Activated CD4-positive, alpha-beta T cell treated with anti-CD3 and anti-CD28 coated beads, Interleukin-10, Interleukin-2, amounts not matched to agents 100 ng/mL and 50 ng/mL, durations not matched to agents 16 hours and 8 hours (primary cell): ENCODE results near the gene NIM1K.
"Not testable (repeated sequence)": the region's sequence is repeated elsewhere in the genome, so short reads cannot be mapped to it uniquely, and the experiment has no call there.

Experiments
- DNase-seq: peaks from one replicate; pipeline ENCODE4 v3.0.0-alpha.2; 2020

The NIM1K gene

DNA sequence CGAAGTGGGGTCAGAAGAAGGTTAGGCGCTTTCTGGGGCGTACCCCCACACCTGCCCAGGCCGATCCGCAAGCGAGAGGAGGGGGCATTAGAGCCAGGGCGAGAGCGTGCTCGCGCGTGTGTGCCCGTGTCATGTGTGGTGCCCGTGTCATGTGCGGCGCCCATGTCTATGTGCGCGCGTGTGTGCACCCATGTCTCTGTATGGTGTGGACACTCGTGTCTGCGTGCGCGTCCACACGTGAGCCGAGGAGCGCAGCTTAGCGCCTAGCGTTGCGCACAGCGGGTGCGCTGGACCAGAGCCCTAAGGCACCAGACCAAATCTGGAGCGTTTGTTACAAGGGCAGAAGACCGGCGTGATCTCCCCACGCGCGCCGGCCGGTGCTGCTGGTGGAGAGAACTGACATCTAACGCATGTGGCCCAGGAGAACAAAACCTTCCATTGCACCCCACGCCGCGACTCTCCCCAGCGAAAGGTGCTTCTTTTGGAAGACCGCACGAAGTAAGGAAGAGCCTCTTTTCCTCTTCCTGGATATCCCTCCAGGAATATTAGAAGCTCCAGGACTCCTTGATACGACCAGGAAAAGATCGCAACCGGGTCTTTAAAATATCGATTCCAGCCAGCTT is 644 bp downstream of the NIM1K start:
- peak; percentile 7 for DNase-seq

DNA sequence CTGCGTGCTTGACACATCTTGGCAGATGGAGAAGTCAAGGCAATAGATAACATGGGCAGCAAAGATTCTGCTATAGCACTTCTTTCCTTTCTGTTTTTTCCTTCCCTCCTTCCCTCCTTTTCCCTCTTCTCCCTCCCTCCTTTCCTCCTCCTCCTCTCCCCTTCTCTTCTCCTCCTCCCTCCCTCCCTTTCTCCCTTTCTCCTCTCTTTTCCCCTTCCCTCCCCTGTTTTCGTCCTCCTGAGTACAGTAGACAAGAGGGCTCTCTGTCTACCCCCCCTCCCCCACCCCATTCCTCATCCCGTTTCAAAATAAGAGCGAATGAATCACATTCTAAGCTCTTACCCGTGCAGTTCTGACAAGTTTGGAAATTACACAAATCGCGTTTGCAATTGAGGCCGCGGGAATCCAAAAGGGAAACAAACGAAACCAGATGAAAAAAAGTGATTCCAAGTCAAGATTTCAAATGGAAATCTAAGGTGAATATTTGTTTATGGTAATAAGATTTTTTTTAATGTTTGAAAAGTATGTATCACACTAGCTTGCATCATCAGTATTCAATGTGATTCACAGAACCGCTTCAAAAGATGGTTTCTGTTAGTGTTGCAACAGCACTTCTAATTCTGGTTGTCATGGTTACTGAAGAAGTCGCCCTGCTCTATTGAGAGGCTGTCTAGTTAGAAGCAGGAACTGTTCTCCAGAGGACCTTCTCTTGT is 1.3 kb downstream of the NIM1K start:
- DNase-seq = peak; percentile 80

DNA sequence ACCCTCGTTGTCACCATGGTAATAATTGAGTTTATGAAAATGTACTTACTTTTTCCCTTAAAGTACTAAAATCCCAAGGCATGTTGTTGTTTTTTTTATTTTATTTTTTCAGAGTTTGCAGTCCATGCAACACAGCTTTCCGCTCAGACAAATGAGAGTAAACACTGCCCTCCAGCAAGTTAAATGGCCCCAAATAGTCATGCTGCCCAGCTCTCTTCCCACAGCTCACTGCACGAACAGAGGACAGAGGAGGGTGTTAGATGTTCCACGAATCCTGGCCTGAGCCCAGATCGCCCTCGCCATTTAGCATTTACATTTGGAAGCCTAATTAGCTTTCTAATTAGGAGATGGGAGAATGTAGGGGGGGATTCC is 1.9 kb downstream of the NIM1K start:
- DNase-seq = no peak

DNA sequence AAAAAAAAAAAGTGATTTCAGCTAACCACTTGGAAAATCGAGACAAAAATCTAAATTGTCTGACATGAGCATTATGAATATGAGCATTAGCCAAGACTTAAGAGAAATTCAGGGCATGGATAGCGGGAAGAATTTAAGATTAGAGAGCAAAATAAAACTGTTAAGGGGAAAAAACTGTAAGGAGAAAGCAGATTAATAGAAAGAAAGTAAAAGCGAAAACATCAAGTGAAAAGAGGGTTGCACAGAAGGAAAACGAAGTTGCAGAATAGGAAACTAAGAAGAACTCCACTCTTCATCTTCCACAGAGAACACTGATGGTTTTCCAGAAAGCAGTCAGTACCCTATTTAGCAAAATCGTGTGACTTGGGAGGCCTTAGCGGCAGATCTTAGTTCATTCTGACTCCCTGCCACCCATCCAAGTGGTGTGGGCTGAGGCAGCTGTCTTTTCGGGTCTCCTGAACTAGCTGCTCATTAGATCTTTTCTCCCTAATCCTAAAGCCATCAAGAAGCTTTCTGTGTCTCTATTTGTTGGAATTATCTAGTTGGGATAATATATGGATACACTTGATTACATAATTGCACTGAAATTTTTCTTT is 3.7 kb downstream of the NIM1K start:
- no peak for DNase-seq

DNA sequence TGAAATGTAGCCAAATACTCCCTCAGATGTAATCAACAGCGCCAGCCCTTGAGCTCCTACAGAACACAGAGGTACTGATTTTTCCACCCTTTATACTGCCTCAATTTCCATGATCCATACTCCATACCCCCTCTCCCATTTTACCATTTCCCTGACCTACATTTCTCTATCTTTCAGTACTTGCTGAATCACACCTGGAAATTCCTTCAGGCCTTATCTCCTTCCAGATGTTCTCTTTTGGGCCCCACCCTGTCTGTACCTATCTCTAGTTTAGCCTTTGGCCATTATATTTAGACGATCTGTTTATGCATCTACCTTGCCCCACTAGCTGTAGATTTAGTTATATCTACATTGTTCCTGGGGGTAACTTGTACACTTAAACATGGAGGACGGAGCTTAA is 5.5 kb downstream of the NIM1K start:
- no peak for DNase-seq

DNA sequence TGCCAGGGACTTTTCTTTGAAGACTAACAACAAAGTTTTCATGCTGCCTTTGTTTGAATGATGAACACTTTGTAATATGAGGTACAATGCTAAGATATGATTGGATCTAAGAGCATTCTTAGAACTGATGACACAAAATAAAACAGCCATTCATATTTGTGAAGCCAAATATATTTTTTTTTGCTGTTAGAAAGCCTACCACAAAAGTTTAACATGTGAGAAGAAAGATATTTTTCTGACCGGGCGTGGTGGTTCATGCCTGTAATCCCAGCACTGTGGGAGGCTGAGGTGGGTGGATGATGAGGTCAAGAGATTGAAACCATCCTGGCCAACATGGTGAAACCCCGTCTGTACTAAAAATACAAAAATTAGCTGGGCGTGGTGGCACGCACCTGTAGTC is 9.4 kb downstream of the NIM1K start:
- DNase-seq = not testable (repeated sequence)

DNA sequence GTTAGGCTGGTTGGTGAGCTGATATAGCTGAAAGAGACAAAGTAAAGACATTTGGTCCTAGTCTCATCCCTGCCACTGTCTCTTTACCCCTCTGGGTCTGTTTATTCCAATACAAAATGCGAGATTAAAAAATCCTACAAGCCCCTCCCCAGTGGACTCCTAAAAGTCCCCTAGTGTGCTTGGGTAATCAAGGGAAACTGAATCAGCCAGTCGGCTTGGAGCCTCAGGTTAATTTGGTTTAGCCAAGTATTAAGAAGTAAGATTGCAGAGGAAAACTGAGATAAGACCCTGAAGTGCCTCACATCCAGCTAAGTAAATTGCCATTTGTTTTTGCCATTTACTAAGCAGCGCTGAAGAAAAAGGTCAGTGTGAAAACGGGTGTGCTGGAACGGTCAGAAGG is 10.4 kb downstream of the NIM1K start:
- DNase-seq = no peak

DNA sequence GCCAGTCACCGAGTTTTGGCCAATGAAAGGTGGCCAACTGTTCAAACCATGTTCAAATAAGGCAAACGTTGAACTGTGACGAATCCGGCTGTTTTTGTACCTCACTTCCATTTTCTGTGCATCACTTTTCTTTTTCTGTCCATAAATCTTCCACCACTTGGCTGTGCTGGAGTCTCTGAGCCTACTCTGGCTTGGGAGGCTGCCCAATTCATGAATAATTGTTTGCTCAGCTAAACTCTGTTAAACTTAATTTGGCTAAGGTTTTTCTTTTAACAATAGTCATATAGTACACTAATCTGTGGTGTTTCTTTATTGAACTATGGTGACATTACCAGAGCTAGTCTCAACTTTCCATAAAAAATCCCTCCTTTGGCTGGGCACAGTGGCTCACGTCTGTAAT is 11.3 kb downstream of the NIM1K start:
- DNase-seq = no peak

DNA sequence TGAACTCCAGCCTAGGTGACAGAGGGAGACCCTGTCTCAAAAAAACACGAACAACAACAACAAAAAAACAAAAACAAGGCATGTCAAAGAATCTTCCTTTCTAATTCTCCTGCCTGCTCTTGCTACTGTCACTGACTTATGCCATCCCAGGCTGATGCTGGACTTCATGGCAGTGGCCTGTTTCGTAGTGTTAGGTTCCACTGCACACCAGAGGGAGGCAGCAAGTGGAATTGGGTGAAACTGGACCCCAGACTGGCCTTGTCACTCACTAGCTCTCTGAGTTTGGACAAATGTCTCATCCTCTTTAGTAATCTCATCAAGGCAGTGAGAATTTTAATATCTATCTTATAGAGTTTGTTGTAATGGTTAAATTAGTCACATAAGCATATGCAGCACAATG is 12.9 kb downstream of the NIM1K start:
- no peak for DNase-seq

DNA sequence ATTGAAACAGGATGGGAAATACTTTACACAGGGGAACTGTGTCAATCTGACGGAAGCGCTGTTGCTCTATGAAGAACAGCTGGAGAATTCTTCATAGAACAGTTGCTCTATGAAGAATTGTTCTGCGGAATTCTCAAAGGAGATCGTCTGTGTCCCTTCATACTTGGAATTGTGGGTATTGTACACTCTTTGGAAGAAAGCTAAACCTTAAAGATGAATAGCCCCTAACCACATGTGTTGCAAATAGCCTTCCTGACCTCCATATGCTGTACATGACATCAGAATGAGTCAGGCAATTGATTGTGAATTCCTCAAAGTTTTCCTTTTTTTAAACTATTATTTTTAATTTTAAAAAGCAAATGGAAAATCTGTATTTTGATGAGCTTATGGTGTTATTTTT is 15.6 kb downstream of the NIM1K start:
- DNase-seq = no peak

DNA sequence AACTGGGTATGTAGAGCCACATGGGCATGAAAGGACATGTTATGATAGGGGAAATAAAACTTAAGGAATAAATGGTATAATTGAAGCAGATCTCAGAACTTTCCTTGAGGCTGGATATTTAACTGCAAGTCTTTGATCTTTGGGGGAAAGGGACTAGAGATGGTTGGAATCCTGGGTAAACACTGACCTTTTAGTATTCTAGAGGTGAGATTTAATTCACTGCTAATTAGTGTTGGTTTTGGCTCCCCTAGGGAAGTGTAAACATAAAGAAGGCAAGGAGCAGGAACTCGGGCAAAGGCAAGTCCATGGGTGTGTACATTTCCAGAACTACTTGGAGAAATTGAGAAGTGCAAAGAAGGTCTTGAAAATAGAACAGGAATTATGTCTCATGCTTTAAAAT is 16.6 kb downstream of the NIM1K start:
- no peak for DNase-seq

DNA sequence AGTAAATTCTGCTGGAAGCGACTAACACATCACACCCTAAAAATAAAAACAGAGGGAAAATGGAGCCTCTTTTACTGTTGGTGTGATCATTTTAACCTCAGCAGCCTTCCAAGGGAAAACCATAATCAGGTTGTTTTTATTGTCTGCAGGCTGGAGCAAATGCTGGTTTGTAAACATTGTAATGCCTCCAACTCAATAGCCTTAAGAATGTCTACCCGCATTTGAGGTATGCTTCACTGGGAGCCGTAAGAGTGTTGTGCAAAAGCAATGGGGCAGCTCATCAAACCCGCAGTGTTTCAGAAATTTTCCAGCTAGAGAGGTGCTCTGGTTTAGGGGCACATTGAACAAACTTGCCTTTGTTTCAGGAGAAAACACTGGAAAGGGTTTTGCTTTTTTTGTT is 17.0 kb downstream of the NIM1K start:
- DNase-seq = no peak

DNA sequence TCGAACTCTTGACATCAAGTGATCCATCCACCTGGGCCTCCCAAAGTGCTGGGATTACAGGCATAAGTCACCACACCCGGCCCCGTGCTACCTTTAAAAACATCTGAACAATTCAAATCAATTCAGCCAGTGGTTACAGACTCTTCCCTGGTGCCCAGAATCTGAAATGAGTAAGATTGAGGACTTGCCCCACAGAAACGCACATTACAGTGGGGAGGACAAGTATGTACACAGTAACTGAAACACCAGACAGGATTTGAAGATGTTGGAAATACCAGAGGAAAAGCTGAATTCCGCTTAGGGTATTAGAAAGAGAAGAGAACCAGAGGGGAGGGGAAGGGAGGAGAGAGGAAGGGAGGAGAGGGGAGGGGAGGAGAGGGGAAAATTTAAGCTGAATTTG is 17.8 kb downstream of the NIM1K start:
- DNase-seq = no peak

DNA sequence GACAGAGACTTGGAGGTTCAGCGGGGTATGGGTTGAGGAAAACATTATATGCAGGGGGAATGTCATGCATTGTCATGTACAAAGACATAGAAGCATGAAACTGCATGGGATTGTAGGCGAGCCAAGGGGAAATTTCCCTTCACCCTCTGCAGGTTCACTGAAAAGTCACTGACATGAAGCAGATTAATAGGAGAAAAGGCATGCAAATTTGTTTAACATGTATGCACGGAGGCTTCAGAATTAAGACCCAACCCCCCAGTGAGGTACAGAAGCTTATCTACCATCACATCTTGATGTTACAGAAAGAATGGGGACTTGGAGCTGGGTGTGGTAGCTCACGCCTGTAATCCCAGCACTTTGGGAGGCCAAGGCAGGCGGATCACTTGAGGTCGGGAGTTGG is 18.5 kb downstream of the NIM1K start:
- no peak for DNase-seq

DNA sequence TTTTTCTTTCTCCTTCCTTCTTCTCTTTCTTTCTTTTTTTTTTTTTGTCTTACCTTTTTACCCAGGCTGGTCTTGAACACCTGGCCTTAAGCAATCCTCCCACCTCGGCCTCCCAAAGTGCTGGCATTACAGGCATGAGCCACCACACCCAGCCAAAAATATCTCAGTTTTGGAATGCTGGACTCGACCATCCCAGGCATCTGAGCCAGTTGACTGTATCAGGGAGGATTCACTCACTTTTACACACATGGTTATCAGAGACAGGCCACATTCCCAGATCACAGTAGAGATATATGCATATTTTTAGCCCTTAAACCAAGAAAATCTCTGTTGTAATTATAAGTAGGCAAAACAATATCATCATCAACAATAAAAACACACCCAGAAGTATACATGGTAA is 21.9 kb downstream of the NIM1K start:
- no peak for DNase-seq

DNA sequence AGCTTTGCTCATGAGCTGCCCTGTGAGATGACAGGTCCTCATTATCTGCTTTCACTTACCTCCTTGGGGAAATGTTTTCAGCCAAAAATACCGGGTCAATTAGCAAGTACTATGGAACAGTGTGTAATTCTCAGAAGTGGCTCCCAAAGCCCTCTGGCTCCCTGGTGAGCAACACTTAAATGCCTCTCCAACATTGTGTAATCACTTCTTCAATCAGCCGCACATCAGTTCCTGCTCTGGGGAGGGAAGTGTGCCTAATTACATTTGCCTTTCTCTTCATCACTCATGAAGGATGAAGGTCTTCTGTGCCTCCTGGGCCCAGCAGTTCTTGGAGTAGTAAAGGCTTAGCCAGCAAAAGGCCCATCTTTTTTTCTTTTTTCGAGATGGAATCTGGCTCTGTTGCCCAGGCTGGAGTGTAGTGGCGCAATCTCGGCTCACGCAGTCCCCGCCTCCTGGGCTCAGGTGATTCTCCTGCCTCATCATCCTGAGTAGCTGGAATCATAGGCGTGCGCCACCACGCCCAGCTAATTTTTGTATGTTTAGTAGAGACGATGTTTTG is 23.1 kb downstream of the NIM1K start:
- no peak for DNase-seq

DNA sequence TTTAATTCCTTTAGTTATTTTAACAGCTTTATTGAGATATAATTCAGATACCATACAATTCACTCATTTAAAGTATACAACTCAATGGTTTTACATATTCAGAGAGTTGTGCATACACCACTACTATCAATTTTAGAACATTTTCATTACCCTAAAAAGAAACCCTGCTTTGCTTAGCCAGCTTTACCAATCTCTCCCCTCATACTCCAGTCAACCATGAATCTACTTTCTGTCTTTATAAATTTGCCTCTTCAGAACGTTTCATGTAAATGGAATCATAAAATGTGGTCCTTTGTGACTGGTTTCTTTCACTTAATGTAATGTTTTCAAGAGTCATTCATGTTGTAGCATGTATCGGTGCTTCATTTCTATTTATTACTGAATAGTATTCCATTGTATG is 24.9 kb downstream of the NIM1K start:
- no peak for DNase-seq

DNA sequence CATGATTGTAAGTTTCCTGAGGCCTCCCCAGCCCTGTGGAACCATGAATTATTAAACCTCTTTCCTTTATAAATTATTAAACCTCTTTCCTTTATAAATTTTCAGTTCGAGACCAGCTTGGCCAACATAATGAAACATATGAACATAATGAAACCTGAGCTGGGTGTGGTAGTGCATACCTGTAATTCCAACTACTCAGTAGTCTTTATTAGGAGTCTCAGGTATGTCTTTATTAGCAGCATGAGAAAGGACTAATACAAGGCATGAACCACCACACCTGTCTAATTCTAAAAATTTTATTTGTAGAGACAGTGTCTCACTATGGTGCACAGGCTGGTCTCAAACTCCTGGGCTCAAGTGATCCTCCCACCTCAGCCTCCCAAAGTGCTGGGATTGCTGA is 27.1 kb downstream of the NIM1K start:
- no peak for DNase-seq

DNA sequence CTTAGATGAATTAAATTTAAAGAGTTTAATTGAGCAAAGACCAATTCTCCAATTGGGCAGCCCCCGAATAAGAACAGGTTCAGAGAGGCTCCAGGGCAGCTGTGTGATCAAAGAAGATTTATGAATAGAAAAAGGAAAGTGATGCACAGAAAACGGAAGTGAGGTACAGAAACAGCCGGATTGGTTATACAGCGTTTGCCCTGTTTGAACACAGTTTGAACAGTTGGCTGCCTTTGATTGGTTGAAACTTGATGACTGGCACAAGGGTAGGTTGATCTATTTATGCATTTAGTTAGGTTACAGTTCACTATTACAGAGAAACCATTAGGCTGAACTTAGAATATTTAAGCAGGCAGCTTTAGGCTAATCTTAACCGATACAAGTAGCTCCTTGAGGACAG is 29.5 kb downstream of the NIM1K start:
- DNase-seq = no peak

DNA sequence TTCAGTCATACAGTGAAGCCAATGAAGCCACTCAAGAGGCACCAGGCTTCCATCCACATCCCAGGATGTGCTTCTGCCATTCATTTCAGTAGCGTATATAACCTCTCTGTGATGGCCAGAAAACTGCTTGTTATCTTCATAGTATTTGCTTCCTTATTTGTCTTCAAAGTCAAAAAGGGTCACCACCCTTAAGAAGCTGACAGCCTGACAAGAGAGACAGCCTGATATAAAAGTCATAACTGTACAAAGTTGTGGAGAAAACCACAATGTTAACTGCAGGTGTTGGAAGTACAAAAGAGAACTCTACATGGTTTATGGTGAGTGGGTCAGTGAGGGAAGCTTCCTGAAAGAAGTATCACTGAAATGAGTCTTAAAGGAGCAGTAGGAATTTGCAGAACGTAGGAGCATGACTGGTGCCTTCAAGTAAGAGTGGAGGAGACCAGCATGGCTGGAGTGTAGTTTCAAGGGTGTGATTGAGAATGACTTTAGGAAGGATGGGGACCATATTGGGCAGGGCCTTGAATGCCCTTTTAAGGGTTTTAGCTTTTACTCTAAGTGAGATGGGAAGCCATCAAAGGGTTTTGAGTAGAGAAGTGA is 33.7 kb downstream of the NIM1K start:
- no peak for DNase-seq

DNA sequence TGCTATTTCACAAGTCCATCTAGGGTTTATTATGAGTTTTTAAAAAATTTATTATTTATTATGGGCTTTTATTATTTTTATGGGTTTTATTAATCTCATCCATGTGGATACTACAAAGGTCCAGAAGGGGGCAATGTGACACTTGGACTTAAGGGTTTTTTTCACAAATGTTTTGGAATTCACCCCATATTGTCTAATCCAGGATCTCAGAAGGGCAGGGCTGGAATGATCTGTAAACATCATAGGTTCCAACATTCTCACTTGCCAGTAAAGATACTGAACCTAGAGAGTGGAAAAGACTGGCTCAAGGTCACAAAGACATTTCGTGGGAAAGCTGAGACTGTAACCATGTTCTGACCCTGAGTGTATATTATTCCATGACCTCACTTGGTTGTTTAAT is 35.6 kb downstream of the NIM1K start:
- DNase-seq = no peak

DNA sequence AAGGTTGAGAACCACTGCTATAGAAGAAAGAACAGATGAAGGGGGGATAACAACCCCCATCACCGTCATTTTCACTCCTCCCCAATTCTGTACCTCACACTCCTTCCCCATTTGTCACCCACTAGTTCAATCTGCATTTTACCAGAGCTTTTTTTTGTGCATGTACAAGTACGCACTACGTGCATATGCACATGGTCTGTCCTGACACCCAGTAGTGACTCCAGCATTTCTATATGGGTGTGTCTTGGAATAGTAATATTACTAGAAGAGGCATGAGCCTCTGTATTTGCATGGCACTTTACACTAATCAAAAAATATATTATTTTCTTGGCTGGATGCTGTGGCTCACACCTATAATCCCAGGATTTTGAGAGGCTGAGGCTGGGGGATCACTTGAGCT is 38.7 kb downstream of the NIM1K start:
- no peak for DNase-seq

DNA sequence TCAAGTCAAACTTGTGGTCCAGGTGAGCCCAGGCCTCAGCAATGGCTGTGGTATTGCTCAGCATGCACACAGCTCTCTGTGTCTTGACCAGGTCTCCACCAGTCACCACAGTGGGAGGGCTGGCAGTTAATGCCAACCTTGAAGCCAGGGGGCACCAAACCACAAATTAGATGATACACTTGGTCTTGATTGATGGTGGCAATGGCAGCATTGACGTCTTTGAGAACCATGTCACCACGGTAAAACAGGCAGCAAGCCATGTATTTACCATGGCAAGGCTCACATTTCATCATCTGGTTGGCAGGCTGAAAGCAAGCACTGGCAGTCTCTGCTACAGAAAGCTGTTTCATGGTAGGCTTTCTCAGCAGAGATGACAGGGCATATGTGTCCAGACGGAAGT is 40.0 kb downstream of the NIM1K start:
- DNase-seq = peak; percentile 10
